HG02678 (cell line): Measurements from ENCODE around the gene LMNA.
"Not testable (repeated sequence)": the region's sequence is repeated elsewhere in the genome, so short reads cannot be mapped to it uniquely, and the experiment has no call there.

Experiments used
- ATAC-seq: cut with Tn5 transposase; IDR thresholded peaks from one replicate; pipeline ENCODE4 v1.9.1; 2021; ENCODE audit warnings: mild to moderate bottlenecking, moderate library complexity; ENCODE audit not compliant: unreplicated experiment

Gene LMNA

GRCh38 chr1:156160000-156160742 is 45.7 kb downstream of the LMNA start:
- no peak for ATAC-seq

DNA sequence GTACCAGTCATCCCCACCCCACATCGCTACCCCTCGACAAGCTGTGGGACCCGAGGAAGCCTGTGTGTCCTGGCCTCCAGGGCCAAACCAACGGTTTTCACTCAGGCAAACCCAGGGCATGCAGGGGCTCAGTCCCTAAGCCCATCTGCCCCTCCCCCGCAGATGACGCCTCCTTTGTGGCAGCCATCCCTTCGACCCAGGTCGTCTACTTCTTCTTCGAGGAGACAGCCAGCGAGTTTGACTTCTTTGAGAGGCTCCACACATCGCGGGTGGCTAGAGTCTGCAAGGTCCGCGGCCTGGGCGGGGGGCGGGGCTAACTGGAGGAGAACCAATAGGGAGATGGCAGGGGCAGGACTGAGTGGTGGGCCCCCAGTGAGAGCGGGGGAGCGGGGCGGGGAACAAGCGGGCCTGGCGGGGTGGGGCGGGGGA is 46.2 kb downstream of the LMNA start:
- ATAC-seq = no peak

GRCh38 chr1:156162430-156163037 is 48.0 kb downstream of the LMNA start:
- no peak for ATAC-seq

DNA sequence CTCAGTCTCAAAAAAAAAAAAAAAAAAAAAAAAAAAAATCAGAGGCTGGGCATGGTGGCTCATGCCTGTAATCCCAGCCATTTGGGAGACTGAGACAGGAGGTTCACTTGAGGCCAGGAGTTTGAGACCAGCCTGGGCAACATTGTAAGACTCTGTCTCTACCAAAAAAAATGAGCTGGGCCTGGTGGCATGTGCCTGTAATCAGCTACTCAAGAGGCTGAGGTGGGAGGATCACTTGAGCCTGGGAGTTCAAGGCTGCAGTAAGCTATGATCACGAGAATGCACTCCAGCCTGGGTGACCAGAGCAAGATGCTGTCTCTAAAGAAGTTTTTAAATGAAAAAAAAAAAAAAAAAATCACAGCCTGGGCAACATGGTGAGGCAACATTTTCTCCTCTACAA is 49.2 kb downstream of the LMNA start:
- no peak for ATAC-seq

- ATAC-seq = no peak
Observed at GRCh38 chr1:156164125-156164831, 49.8 kb downstream of the LMNA start.

DNA sequence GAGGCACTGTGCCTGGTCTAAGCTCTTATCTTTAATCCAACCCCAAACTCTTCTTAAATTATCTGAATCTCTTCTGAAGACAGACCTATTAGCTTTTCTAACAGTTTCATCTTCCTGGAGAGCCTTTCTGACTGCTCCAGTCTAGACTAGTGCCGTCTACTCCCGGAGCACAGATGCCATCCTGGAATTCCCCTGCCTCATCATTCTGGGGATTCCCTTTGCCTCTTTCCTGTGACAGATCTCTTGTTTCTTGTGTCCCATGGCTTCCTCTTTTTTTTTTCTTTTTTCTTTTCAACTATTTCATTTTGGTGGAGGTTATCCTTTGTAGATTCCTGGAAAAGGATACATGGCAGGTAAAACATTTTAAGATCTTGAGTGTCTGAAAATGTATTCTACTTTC is 50.6 kb downstream of the LMNA start:
- no peak for ATAC-seq

- no peak for ATAC-seq
Observed at GRCh38 chr1:156167536-156167935, 53.0 kb downstream of the LMNA start.

GRCh38 chr1:156172696-156173470 is 58.4 kb downstream of the LMNA start:
- no peak for ATAC-seq

DNA sequence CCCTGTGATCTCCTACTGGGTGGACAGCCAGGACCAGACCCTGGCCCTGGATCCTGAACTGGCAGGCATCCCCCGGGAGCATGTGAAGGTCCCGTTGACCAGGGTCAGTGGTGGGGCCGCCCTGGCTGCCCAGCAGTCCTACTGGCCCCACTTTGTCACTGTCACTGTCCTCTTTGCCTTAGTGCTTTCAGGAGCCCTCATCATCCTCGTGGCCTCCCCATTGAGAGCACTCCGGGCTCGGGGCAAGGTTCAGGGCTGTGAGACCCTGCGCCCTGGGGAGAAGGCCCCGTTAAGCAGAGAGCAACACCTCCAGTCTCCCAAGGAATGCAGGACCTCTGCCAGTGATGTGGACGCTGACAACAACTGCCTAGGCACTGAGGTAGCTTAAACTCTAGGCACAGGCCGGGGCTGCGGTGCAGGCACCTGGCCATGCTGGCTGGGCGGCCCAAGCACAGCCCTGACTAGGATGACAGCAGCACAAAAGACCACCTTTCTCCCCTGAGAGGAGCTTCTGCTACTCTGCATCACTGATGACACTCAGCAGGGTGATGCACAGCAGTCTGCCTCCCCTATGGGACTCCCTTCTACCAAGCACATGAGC is 62.2 kb downstream of the LMNA start:
- ATAC-seq = no peak

GRCh38 chr1:156177919-156178654 is 63.6 kb downstream of the LMNA start:
- ATAC-seq = no peak

DNA sequence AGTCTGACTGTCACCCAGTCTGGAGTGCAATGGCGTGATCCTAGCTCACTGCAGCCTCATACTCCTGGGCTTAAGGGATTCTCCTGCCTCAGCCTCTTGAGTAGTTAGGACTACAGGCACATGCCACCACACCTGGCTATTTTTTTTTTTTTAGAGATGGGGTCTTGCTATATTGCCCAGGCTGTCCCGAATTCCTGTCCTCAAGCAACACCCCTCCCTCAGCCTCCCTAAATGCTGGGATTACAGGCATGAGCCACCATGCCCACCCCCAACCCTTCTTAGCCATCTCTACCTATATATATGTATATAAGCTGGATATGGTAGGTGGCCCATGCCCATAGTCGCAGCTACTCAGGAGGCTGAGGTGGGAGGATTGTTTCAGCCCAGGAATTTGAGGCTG is 66.0 kb downstream of the LMNA start:
- no peak for ATAC-seq

DNA sequence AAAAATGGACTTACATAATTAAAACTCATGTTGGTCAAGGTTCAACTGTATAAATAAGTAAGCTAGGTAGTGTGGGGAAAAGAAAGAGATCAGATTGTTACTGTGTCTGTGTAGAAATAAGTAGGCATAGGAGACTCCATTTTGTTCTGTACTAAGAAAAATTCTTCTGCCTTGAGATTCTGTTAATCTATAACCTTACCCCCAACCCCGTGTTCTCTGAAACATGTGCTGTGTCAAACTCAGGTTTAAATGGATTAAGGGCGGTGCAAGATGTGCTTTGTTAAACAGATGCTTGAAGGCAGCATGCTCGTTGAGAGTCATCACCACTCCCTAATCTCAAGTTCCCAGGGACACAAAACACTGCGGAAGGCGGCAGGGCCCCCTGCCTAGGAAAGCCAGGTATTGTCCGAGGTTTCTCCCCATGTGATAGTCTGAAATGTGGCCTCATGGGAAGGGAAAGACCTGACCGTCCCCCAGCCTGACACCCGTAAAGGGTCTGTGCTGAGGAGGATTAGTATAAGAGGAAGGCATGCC is 66.9 kb downstream of the LMNA start:
- not testable (repeated sequence) for ATAC-seq

DNA sequence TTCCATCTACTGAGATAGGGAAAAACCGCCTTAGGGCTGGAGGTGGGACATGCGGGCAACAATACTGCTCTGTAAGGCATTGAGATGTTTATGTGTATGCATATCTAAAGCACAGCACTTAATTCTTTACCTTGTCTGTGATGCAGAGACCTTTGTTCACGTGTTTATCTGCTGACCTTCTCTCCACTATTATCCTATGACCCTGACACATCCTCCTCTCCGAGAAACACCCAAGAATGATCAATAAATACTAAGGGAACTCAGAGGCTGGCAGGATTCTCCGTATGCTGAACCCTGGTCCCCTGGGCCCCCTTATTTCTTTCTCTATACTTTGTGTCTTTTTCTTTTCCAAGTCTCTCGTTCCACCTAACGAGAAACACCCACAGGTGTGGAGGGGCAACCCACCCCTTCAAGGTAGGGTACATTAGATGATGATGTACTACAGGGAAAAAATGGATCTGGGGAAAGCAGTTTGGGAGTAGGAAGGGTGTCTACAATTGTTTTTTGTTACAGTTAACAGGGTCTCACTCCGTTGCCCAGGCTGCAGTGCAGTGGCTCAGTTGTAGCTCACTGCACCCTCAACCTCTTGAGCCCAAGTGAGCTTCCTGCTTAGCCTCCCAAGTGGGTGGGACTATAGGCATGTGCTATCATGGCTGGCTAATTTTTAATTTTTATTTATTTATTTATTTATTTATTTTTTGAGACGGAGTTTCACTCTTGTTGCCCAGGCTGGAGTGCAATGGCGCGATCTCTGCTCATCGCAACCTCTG is 67.7 kb downstream of the LMNA start:
- ATAC-seq = not testable (repeated sequence)

- not testable (repeated sequence) for ATAC-seq
Observed at GRCh38 chr1:156186347-156187177, 72.1 kb downstream of the LMNA start.
